Upper lobe of left lung (tissue), 4 donors: Measurements from ENCODE around the gene IPCEF1.

Source experiments
- EP300 ChIP-seq, 4 donors: sonication (generic); formaldehyde crosslinking; IDR thresholded peaks; one replicate each; pipeline ENCODE4 v1.5.1; 2017; ENCODE audit warnings: antibody characterized with exemption in 4 of 4, control low read depth in 2 of 4
- POLR2A ChIP-seq, 4 donors: fragments of 450-650 bp; IDR thresholded peaks; one replicate each; pipeline ENCODE4 v1.5.1; 2016 to 2017; ENCODE audit warnings: antibody characterized with exemption in 4 of 4, mild to moderate bottlenecking in 2 of 4
- POLR2AphosphoS5 ChIP-seq, 2 donors: sonication (generic); formaldehyde crosslinking; IDR thresholded peaks; one replicate each; pipeline ENCODE4 v1.5.1; 2017; ENCODE audit warnings: antibody characterized with exemption in 2 of 2
- TF ChIP-seq, protein P1 (sequence below), 6 experiments: fragments of 450-650 bp in 4 of 6; fragments of 200-600 bp in 2 of 6; sonication (generic) in 2 of 6; IDR thresholded peaks; one replicate each; pipeline ENCODE4 v1.5.1; 2016 to 2019; ENCODE audit warnings: antibody characterized with exemption in 6 of 6

DNA sequence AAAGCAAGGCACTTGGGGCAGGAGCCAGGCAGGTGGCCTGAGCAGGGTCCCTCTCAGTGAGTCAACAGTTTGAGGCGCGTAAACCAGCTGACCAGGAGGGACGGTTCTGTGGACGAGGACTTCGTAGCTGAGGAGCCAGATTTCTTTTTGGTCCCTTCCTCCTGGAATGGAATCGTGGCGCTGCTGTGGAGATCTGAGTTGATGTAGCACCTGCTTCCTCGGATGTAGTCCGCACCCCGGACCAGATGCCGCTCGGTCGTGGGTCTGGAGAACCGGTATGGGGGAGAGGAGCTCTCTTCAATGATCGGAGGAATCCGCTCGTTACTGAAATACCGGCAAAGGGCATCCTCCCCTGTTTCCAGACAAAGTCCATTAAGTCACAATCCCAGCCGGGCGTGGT is 49.7 kb upstream of the IPCEF1 start:
- TF ChIP-seq POLR2AphosphoS5 (IDR thresholded peaks at IDR 0.05) (no peak), POLR2A (IDR thresholded peaks at IDR 0.05) (no peak), EP300 (IDR thresholded peaks at IDR 0.05) (no peak)
- TF ChIP-seq, protein P1, sequence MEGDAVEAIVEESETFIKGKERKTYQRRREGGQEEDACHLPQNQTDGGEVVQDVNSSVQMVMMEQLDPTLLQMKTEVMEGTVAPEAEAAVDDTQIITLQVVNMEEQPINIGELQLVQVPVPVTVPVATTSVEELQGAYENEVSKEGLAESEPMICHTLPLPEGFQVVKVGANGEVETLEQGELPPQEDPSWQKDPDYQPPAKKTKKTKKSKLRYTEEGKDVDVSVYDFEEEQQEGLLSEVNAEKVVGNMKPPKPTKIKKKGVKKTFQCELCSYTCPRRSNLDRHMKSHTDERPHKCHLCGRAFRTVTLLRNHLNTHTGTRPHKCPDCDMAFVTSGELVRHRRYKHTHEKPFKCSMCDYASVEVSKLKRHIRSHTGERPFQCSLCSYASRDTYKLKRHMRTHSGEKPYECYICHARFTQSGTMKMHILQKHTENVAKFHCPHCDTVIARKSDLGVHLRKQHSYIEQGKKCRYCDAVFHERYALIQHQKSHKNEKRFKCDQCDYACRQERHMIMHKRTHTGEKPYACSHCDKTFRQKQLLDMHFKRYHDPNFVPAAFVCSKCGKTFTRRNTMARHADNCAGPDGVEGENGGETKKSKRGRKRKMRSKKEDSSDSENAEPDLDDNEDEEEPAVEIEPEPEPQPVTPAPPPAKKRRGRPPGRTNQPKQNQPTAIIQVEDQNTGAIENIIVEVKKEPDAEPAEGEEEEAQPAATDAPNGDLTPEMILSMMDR (IDR thresholded peaks at IDR 0.05) = no peak
